Measurements from ENCODE around the gene GHITM. TPM values are rescaled to one million over a fixed set of nuclear protein-coding genes. Genes with fewer than 3 reads are reported as not detected.

GHITM gene
- total and polyA plus RNA-seq, 3 donors from 2014 or later: 140 to 284 (median 220) TPM

DNA sequence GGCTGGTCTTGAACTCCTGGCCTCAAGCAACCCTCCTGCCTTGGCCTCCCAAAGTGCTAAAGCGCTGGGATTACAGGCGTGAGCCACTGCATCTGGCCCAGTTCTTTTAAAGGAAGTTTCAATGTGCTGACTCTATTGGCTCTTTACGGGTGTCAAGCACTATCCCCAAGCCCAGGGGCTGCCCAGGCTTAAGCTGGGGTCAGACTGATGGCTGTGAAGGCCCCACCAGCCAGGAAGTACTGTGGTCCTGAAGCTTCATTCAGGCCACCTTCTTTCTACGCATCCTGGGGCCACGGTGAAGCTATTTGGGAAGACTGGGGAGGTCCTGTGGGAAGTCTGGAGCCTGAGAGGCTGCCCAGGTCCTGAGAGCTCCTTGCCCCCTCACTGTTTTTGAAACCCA lies 42.3 kb downstream of the GHITM start:
- Histone ChIP-seq H3K4me1 (no peaks in the 10 kb centered on the region), H3K36me3 (ENCODE audit: low read depth, missing control alignments) (no peaks in the 10 kb centered on the region), H3K9me3 (no peaks in the 10 kb centered on the region), H3K4me3 (no peak overlapping the region), H3K27ac (no peak overlapping the region), H3K27me3 (no peaks in the 10 kb centered on the region)
- WGBS, 2 donors: 67 to 97% methylated on average over 2 to 5 of the region's 5 CpGs
- TF ChIP-seq, protein P1, sequence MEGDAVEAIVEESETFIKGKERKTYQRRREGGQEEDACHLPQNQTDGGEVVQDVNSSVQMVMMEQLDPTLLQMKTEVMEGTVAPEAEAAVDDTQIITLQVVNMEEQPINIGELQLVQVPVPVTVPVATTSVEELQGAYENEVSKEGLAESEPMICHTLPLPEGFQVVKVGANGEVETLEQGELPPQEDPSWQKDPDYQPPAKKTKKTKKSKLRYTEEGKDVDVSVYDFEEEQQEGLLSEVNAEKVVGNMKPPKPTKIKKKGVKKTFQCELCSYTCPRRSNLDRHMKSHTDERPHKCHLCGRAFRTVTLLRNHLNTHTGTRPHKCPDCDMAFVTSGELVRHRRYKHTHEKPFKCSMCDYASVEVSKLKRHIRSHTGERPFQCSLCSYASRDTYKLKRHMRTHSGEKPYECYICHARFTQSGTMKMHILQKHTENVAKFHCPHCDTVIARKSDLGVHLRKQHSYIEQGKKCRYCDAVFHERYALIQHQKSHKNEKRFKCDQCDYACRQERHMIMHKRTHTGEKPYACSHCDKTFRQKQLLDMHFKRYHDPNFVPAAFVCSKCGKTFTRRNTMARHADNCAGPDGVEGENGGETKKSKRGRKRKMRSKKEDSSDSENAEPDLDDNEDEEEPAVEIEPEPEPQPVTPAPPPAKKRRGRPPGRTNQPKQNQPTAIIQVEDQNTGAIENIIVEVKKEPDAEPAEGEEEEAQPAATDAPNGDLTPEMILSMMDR (IDR thresholded peaks at IDR 0.05): no peak
- no peak for TF ChIP-seq POLR2A (IDR thresholded peaks at IDR 0.05)
- intact Hi-C loops (cut with DNase I; ENCODE audit: low total_unique reads): no loop called here
- no peak for DNase-seq

DNA sequence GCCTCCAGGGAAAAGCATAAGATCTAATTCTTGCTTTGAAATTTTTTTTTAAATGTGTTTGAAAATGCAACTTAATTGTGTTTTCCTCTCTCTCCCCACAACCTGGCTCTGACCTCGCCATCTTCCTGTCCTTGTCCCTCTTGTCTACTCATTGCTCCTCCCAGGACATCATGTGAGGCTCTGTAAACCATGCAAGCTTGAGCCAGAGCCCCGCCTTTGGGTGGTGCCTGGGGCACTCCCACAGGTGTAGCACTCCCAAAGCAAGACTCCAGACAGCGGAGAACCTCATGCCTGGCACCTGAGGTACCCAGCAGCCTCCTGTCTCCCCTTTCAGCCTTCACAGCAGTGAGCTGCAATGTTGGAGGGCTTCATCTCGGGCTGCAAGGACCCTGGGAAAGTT lies 45.2 kb downstream of the GHITM start:
- intact Hi-C loops (cut with DNase I; ENCODE audit: low total_unique reads): no loop called here
- TF ChIP-seq, protein P1 (IDR thresholded peaks at IDR 0.05): no peak
- TF ChIP-seq POLR2A (IDR thresholded peaks at IDR 0.05): no peak
- no peak overlapping the region for H3K27ac ChIP-seq
- H3K36me3 ChIP-seq (ENCODE audit: low read depth, missing control alignments): no peaks in the 10 kb centered on the region
- no peak overlapping the region for H3K4me3 ChIP-seq
- H3K27me3 ChIP-seq: no peaks in the 10 kb centered on the region
- H3K9me3 ChIP-seq: no peaks in the 10 kb centered on the region
- H3K4me1 ChIP-seq: no peaks in the 10 kb centered on the region
- WGBS, 2 donors: 74 to 84% methylated on average over 4 of the region's 4 CpGs
- no peak for DNase-seq

DNA sequence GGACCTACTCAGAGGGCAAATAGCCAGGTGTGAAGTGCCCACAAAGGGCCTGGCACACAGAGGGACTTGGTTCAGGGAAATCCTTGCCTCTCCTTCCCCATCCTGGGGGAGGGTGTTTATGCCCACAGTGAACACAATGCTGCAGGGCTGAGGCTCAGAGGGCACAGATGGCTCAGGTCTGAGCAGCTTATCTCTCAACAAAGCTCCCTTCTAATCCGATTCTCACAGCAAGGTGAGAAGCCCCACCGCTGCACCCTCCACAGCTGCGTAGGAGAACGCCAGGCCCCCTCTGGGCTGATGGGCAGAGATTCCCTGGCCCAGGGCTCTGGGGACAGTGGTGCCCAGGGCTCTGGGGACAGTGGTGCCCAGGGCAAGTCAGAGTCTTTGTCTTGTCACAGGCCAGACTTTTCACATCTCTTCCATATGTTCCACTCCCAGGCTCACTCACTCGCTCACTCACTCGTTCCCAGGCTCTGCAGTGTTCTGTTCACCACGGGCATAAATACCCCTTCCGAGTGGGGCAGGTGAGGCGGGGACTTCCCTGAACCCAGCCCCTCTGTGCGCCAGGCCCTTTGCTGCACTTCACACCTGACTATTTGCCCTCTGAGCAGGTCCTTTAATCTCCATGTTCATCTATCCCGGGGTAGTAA lies 46.3 kb downstream of the GHITM start:
- Histone ChIP-seq H3K36me3 (ENCODE audit: low read depth, missing control alignments) (no peaks in the 10 kb centered on the region), H3K9me3 (no peaks in the 10 kb centered on the region), H3K27ac (no peak overlapping the region), H3K4me3 (no peak overlapping the region), H3K27me3 (no peaks in the 10 kb centered on the region), H3K4me1 (no peaks in the 10 kb centered on the region)
- no peak for TF ChIP-seq POLR2A (IDR thresholded peaks at IDR 0.05)
- TF ChIP-seq, protein P1 (IDR thresholded peaks at IDR 0.05): no peak
- WGBS, 2 donors: 71 to 76% methylated on average over 7 to 11 of the region's 11 CpGs
- intact Hi-C loops (cut with DNase I; ENCODE audit: low total_unique reads): no loop called here
- no peak for DNase-seq

DNA sequence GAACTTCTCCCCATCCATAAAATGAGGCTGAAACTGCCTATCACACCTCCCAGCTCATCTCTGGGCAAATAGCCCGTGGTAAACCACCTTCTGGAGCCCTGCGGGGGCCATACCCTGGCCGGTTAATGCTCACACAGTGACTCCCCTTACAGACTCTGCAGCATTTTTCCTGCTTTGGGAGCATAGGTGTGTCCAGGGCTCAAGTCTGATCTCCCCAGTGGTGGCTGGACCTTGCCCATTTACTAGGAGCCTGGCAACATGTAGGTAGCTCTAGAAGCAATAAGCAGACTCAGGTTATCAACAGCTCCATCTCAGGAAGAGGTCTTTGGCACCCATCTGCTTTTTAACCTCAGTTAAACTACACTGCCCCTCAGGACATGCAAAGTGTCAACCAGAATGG lies 49.5 kb downstream of the GHITM start:
- no peak for TF ChIP-seq POLR2A (IDR thresholded peaks at IDR 0.05)
- TF ChIP-seq, protein P1 (IDR thresholded peaks at IDR 0.05): no peak
- no peaks in the 10 kb centered on the region for H3K9me3 ChIP-seq
- intact Hi-C loops (cut with DNase I; ENCODE audit: low total_unique reads): no loop called here
- H3K27me3 ChIP-seq: no peaks in the 10 kb centered on the region
- no peak for DNase-seq
- no peaks in the 10 kb centered on the region for H3K36me3 ChIP-seq (ENCODE audit: low read depth, missing control alignments)
- H3K4me1 ChIP-seq: no peaks in the 10 kb centered on the region
- no peak overlapping the region for H3K27ac ChIP-seq
- H3K4me3 ChIP-seq: no peak overlapping the region
- WGBS, 2 donors: 80 to 82% methylated on average over 1 to 3 of the region's 3 CpGs

DNA sequence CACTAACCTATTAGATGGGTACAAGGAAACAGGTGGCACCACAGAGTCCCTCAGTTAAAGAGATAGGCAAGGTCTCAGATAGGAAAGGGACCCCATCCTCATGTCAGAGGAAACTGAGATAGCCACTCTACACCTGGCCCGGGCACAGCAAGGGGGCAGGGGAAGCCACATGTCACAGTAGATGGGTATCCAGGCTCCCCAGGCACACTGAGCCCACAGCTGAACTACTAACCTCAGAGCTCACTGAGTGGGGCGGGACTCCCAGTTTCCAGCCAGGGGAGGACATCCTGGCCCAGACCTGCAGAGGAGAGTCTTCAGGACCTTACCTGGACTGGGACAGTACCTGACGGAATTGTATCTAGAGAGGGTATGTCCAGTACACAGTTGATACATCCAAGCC lies 51.3 kb downstream of the GHITM start:
- Histone ChIP-seq H3K27ac (no peak overlapping the region), H3K9me3 (no peaks in the 10 kb centered on the region), H3K4me1 (peaks cover 8% of the 10 kb centered on the region), H3K36me3 (ENCODE audit: low read depth, missing control alignments) (no peaks in the 10 kb centered on the region), H3K4me3 (no peak overlapping the region), H3K27me3 (no peaks in the 10 kb centered on the region)
- intact Hi-C loops (cut with DNase I; ENCODE audit: low total_unique reads): no loop called here
- TF ChIP-seq, protein P1 (IDR thresholded peaks at IDR 0.05): no peak
- no peak for TF ChIP-seq POLR2A (IDR thresholded peaks at IDR 0.05)
- 85 to 92% methylated on average over 3 of the region's 3 CpGs for WGBS, 2 donors
- DNase-seq: no peak
